IPS DF 19.7 (cell line): Measurements from ENCODE around the gene COLQ.
"Not testable (repeated sequence)": the region's sequence is repeated elsewhere in the genome, so short reads cannot be mapped to it uniquely, and the experiment has no call there.

Experiments used
- DNase-seq: peaks from one replicate; pipeline ENCODE4 v3.0.0-alpha.2; 2013; ENCODE audit warnings: low read depth, low spot score

The COLQ gene

GRCh38 chr3:15456915-15457314, 64.6 kb downstream of the COLQ start:
- DNase-seq: not testable (repeated sequence)

- no peak for DNase-seq
Measured at GRCh38 chr3:15456321-15456720, 65.2 kb downstream of the COLQ start.

GRCh38 chr3:15455756-15456155, 65.8 kb downstream of the COLQ start:
- DNase-seq: no peak

GRCh38 chr3:15454965-15455364, 66.5 kb downstream of the COLQ start:
- no peak for DNase-seq

- DNase-seq: no peak
Measured at GRCh38 chr3:15453991-15454625, 67.4 kb downstream of the COLQ start.

GRCh38 chr3:15453501-15453900, 68.0 kb downstream of the COLQ start:
- no peak for DNase-seq

- no peak for DNase-seq
Measured at GRCh38 chr3:15452961-15453360, 68.5 kb downstream of the COLQ start.

- no peak for DNase-seq
Measured at GRCh38 chr3:15452156-15452555, 69.3 kb downstream of the COLQ start.

- DNase-seq: no peak
Measured at GRCh38 chr3:15451216-15452113, 70.0 kb downstream of the COLQ start.

GRCh38 chr3:15450438-15451215, 70.9 kb downstream of the COLQ start:
- no peak for DNase-seq

GRCh38 chr3:15449489-15450224, 71.8 kb downstream of the COLQ start:
- DNase-seq: no peak

- no peak for DNase-seq
Measured at GRCh38 chr3:15443826-15444524, 77.5 kb downstream of the COLQ start.

- DNase-seq: no peak
Measured at GRCh38 chr3:15440891-15441290, 80.6 kb downstream of the COLQ start.

GRCh38 chr3:15439476-15439875, 82.0 kb downstream of the COLQ start:
- DNase-seq: no peak

GRCh38 chr3:15438983-15439382, 82.5 kb downstream of the COLQ start:
- DNase-seq: no peak

- no peak for DNase-seq
Measured at GRCh38 chr3:15436246-15436645, 85.3 kb downstream of the COLQ start.

- no peak for DNase-seq
Measured at GRCh38 chr3:15434756-15435155, 86.8 kb downstream of the COLQ start.

- DNase-seq: no peak
Measured at GRCh38 chr3:15433531-15433930, 88.0 kb downstream of the COLQ start.

GRCh38 chr3:15431256-15431837, 90.2 kb downstream of the COLQ start:
- no peak for DNase-seq

GRCh38 chr3:15430624-15431023, 90.9 kb downstream of the COLQ start:
- no peak for DNase-seq

GRCh38 chr3:15429080-15429479, 92.4 kb downstream of the COLQ start:
- DNase-seq: no peak
